Pancreas (tissue), 10 donors: ENCODE measurements around the gene TPPP3. TPM values are rescaled to one million over a fixed set of nuclear protein-coding genes. Genes with fewer than 3 reads are reported as not detected.
"Not testable (repeated sequence)": the region's sequence is repeated elsewhere in the genome, so short reads cannot be mapped to it uniquely, and the experiment has no call there.

Experiments
- ATAC-seq, 4 donors: fragments of 200-7000 bp; cut with Tn5 transposase; one replicate each; pipeline versions ENCODE4 v1.8.0 to v1.9.1; 2020; ENCODE audit warnings: mild to moderate bottlenecking in 4 of 4, moderate library complexity in 4 of 4
- DNase-seq, 6 donors: peaks; one replicate each; pipeline ENCODE4 v3.0.0-alpha.2; 2020
- FAIRE-seq: peaks from 2 replicates; lab custom pipeline; 2012; peaks lifted over from hg19 to GRCh38; lab: Jason Lieb, UNC
- H3K27ac ChIP-seq, 4 donors: fragments of 200-600 bp; sonication (generic); 1 replicate in 3 of 4; 2 replicates in 1 of 4; pipeline versions ENCODE4 v1.5.0 to v1.8.0; 2020
- H3K27me3 ChIP-seq, 4 donors: fragments of 200-600 bp; one replicate each; pipeline ENCODE4 v1.8.0; 2021
- H3K36me3 ChIP-seq, 3 donors: fragments of 200-600 bp; sonication (generic) in 1 of 3; one replicate each; pipeline versions ENCODE4 v1.5.0 to v1.8.0; 2020 to 2021
- H3K4me1 ChIP-seq, 3 donors: fragments of 200-600 bp; one replicate each; pipeline ENCODE4 v1.8.0; 2021
- H3K4me3 ChIP-seq, 4 donors: fragments of 200-600 bp; sonication (generic) in 2 of 4; one replicate each; pipeline versions ENCODE4 v1.5.0 to v1.8.0; 2020 to 2021
- H3K9me3 ChIP-seq, 4 donors: fragments of 200-600 bp; one replicate each; pipeline ENCODE4 v1.8.0; 2021
- WGBS, 2 donors: extraction: QIAGEN DNeasy Blood & Tissue Kit; methylation state at CpG; one replicate each; pipeline ENCODE4 v1.1.7; 2013; 5-methylcytosine and 5-hydroxymethylcytosine counted together
- intact Hi-C, 3 donors: fragments of 100-400 bp; cut with DNase I; formaldehyde crosslinking; loops; one replicate each; pipeline versions ENCODE4 v1.11.1 to v1.14.2; 2022
- polyA plus RNA-seq, 2 donors: library from polyadenylated mRNA; stranded (reverse); fragments of 200-250 nt; gene quantifications; one replicate each; pipeline ENCODE4 v1.2.3, GENCODE V29; 2013
- total RNA-seq, 6 donors: library from RNA; stranded (reverse); fragmentation: NEBNext Ultra II Directional in 4 of 6; extraction: Animal tissue kit (Norgen Biotek cat#: 25700) in 4 of 6; gene quantifications; one replicate each; pipeline versions ENCODE4 v1.2.1 to v1.2.4, GENCODE V29; 2021 to 2023
- TF ChIP-seq, protein P1 (sequence below), 4 donors: fragments of 200-600 bp; sonication (generic) in 3 of 4; IDR thresholded peaks; one replicate each; pipeline versions ENCODE4 v1.5.0 to v1.8.0; 2021; ENCODE audit warnings: antibody characterized with exemption in 4 of 4
- donor health status: healthy with polysubstance abuse.
- donor health status: DM: no; HTN: no; CAD: no; lungs with moderate emphysema.
- donor health status: DM: no; HTN: no; CAD: no.
- donor health status: control.
- donor health status: control.
- donor health status: Bipolar disorder and iron deficiency.
- donor health status: DM: yes; HTN: yes; CAD: no.
- donor health status: DM: no; HTN: no; CAD: no.
- donor health status: DM: no; HTN: no; CAD: no.
- donor health status: DM: yes; HTN: yes; CAD: no.

The TPPP3 gene
- total and polyA plus RNA-seq, 8 donors, result 4.5 to 76.2 (median 10.6) TPM

DNA sequence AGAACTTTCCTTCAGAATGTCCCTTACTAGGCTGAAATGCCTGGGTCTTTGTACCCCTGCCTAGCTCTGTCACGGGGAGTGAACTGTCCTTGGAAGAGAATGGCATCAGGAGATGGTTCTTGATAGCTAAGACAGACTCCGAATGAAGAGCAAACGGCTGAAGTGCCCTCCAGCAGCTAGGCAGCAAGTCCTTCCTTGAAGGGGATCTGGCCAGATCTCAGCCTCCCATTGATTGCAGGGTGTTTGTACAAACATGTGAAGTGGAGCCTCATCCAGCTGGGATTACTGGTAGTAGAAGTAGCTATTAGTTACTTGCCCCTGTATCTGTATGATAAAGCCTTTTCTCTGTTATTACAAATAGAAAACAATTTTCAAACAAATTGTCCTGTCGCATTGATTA lies 35.7 kb downstream of the TPPP3 start:
- TF ChIP-seq, protein P1, sequence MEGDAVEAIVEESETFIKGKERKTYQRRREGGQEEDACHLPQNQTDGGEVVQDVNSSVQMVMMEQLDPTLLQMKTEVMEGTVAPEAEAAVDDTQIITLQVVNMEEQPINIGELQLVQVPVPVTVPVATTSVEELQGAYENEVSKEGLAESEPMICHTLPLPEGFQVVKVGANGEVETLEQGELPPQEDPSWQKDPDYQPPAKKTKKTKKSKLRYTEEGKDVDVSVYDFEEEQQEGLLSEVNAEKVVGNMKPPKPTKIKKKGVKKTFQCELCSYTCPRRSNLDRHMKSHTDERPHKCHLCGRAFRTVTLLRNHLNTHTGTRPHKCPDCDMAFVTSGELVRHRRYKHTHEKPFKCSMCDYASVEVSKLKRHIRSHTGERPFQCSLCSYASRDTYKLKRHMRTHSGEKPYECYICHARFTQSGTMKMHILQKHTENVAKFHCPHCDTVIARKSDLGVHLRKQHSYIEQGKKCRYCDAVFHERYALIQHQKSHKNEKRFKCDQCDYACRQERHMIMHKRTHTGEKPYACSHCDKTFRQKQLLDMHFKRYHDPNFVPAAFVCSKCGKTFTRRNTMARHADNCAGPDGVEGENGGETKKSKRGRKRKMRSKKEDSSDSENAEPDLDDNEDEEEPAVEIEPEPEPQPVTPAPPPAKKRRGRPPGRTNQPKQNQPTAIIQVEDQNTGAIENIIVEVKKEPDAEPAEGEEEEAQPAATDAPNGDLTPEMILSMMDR (IDR thresholded peaks at IDR 0.05), result no peak
- FAIRE-seq (no peak), ATAC-seq (no peak), DNase-seq (no peak)
- H3K27ac ChIP-seq, result no peak overlapping the region
- H3K4me1 ChIP-seq, result peaks cover 0 to 3% (median 0%) of the 10 kb centered on the region in 3 donors
- WGBS, 2 donors, result 50 to 75% methylated on average over 4 of the region's 4 CpGs
- H3K4me3 ChIP-seq, result no peak overlapping the region
- H3K36me3 ChIP-seq, result no peaks in the 10 kb centered on the region
- intact Hi-C loops, result no loop called here
- no peaks in the 10 kb centered on the region for H3K27me3 ChIP-seq
- H3K9me3 ChIP-seq, result no peaks in the 10 kb centered on the region

DNA sequence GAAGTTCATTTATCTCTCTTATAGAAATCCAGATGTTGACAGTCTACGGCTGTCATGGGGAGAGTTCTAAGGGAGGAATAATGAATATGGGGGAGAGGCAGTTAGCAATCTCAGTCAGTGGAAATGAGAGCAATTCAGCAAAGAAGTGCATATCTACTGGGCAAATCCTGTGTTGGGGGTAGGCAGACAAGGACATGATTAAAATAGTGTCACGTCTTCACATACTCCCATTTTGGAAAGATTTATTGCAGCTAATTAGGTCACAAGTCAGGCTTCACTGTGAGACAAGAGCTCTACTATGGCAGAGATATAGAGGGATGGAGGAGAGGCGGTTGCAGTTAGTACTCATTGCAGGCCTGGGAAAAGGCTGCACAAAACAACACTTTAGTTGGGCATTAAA lies 36.9 kb downstream of the TPPP3 start:
- Histone ChIP-seq H3K27ac (no peak overlapping the region), H3K27me3 (no peaks in the 10 kb centered on the region), H3K4me3 (no peak overlapping the region), H3K9me3 (no peaks in the 10 kb centered on the region), H3K4me1 (no peaks in the 10 kb centered on the region), H3K36me3 (no peaks in the 10 kb centered on the region)
- ATAC-seq, result no peak
- TF ChIP-seq, protein P1 (IDR thresholded peaks at IDR 0.05), result no peak
- intact Hi-C loops, result no loop called here
- no peak for FAIRE-seq
- no peak for DNase-seq
- 71 to 74% methylated on average over 3 of the region's 3 CpGs for WGBS, 2 donors

DNA sequence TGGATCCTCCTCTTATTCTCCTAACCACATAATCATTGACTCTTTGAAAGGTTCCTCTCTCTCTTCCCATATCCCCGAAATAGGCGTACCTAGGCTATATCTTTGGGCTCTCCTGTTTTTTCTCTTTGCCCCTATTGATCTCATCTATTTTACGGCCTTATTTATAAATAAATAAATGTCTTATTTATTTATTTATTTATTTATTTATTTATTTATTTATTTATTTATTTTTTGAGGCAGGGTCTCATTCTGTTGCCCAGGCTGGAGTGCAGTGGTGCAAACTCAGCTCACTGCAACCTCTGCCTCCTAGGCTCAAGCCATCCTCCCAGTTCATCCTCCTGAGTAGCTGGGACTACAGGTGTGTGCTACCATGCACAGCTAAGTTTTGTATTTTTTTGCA lies 40.8 kb downstream of the TPPP3 start:
- H3K4me1 ChIP-seq, ATAC-seq, DNase-seq, H3K27me3 ChIP-seq, intact Hi-C loops, H3K9me3 ChIP-seq, H3K27ac ChIP-seq, H3K36me3 ChIP-seq, H3K4me3 ChIP-seq, FAIRE-seq: not testable (repeated sequence)
- WGBS, 2 donors, result 94 to 99% methylated on average over 3 of the region's 3 CpGs

DNA sequence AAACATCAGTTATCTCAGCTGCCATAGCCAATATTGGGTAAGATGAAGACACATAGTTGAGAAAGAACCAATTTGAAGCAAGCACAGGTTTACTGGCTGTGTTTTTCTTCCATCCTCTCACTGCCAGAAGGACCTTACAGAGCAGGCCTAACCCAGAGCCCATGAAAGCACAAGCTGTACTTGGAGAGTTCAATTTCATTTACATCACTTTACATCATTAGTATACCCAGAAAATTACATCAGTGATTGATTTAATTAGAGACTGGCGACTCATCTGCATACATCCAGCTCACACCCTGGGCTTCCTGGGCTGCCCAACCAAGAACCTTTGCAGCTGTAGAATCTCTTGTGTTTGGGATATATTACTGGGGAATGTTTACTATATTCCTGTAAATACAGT lies 43.0 kb downstream of the TPPP3 start:
- Histone ChIP-seq H3K27me3 (no peaks in the 10 kb centered on the region), H3K27ac (no peak overlapping the region), H3K36me3 (no peaks in the 10 kb centered on the region), H3K4me1 (no peaks in the 10 kb centered on the region), H3K9me3 (no peaks in the 10 kb centered on the region), H3K4me3 (no peak overlapping the region)
- intact Hi-C loops, result no loop called here
- ATAC-seq, result no peak
- no peak for FAIRE-seq
- TF ChIP-seq, protein P1 (IDR thresholded peaks at IDR 0.05), result no peak
- 87 to 100% methylated on average over 1 of the region's 1 CpG for WGBS, 2 donors
- no peak for DNase-seq

DNA sequence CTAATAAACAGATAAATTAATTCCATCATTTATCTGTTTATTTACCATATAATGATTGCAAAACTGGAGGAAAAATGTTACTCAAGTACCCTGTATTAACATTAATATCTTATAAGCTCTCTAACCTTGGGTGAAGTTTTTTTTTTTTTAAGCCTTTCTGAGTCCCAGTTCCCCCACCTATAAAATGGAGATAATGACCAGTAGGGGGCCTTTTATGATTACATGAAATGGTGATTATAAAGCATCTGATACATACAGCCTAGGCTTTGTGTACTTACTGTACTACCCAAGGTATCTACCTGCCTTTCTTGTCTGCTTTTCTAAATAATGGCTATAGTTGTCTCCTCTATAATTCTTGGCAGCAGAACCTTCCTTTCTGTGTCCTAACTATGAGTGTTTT lies 44.1 kb downstream of the TPPP3 start:
- FAIRE-seq (peak; percentile 45), ATAC-seq (peak in 3 of 4 donors; percentile 43 to 85 (median 63)), DNase-seq (no peak)
- H3K4me3 ChIP-seq, result no peak overlapping the region
- no peaks in the 10 kb centered on the region for H3K9me3 ChIP-seq
- no peaks in the 10 kb centered on the region for H3K4me1 ChIP-seq
- no peaks in the 10 kb centered on the region for H3K27me3 ChIP-seq
- H3K36me3 ChIP-seq, result no peaks in the 10 kb centered on the region
- no peak overlapping the region for H3K27ac ChIP-seq
- intact Hi-C loops, result no loop called here
- TF ChIP-seq, protein P1 (IDR thresholded peaks at IDR 0.05), result peak in 3 of 4 donors; percentile 15 to 25 (median 20)
